GM18873 (cell line): ENCODE measurements around the gene SLC17A1.
"Not testable (repeated sequence)": the region's sequence is repeated elsewhere in the genome, so short reads cannot be mapped to it uniquely, and the experiment has no call there.

Source experiments
- ATAC-seq: cut with Tn5 transposase; IDR thresholded peaks from one replicate; pipeline ENCODE4 v1.9.1; 2021; ENCODE audit warnings: mild to moderate bottlenecking, moderate library complexity, moderate number of reproducible peaks; ENCODE audit not compliant: unreplicated experiment, low FRiP score

Gene SLC17A1

GRCh38 chr6:25768566-25768965 lies 63.3 kb downstream of the SLC17A1 start:
- ATAC-seq: no peak

DNA sequence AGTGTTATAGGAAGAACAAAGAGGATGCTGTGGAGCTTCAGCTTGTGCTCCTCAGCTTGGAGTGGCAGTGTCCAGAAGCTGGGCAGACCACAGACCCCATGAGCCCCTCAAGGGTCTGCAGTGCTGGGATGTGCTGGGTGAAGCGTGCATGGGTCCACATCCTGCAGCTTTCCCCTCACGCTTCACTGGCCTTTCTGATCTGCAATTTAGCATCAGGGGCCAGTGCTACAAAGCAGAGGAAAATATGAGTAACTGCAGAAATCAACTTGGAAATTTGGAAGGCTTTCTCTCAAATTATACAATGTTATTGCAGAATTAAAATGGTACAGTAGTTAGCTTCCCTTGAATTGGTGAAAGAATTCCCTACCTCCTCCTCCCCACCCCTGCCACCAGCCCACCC lies 67.2 kb downstream of the SLC17A1 start:
- no peak for ATAC-seq

DNA sequence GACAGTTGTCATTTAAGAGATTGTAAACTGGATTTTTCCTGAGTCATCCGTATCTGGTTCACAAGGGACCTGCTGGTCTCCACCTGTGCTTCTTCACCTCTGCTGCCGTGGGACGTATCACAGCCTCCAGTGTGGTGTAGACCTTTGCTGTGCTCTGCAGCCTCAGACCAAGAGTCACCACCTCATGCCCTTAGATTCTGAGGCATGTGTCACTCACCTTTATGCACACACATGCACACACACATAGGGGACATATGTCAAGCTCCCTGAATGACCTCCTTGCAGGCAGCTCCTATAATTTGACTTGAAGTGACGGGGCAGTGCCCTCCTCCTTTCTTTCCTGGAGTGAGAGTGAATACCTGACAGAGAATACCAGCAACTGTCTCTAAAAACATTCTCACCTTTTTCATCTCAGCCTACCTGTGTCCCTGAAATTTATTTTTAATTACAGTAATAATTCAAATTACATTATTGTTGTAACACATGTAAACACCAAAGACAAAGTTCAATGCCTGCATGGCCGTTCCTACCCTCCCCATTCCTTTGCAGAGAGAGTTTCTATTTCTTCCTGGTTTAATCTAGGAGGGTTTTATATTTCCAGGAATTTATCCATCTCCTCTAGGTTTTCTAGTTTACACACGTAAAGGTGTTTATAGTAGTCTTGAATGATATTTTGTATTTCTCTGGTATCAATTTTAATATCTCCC lies 73.8 kb downstream of the SLC17A1 start:
- ATAC-seq: no peak

DNA sequence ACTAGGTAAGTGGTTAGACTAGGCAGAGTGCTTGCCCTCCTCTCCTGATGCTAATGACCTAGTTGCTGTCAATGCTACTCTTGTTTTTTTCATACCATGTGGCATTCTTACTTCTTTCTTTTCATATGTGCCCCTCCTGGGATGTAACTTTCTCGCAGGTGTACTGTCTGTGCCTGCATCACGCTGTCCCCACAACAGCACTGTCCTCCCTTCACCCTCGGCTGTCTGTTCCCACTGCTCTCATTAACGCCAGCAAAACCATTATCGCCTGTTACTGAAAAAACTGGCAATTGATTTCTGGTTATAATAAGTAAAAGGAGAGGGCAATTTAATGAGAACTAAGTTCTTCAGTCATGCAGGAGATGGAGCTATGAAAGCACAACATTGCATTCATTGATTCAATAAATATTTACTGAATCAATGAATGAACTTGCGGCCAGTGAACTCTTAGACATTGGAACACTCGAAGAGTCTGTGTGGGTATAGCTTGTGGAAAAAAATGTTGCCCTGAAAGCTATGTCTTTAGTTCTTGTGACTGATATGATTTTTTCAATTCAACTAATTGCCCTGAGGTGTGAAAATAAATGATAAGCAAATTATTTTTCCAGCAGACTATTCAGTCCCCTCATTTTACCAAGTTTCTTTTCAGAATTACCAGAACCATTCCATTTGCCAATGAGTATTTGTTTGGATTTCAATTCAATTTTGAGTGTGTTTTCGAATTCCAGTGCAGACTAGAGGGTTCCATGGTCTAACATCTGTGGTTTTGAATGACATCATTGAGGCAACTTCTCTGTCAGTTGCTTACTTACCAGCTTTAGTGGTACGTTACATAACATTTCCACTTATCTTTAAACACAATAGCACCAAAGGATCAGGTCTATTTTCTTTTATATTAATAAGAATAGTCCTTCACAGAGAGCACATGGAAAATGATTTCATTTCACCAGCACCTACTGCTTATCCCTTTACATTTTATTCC lies 75.2 kb downstream of the SLC17A1 start:
- no peak for ATAC-seq

DNA sequence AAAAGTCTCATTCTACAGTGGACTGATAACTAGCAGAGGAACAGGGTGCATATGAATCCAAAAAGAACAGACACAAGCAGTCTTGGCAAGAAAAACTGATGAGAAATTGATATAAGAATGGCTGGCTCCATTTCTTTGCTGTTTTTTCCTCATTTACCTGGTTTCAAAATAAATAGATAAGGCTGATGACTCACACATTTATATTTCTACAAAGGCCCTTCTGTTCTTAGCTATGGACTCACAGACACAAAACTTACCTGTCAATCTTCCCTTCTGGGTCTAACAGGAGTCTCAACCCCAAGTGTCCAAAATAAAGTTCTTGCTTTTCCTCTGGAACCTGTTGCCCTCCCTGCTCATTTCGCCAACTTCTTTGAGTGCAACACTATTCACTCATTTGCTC lies 76.4 kb downstream of the SLC17A1 start:
- ATAC-seq: no peak

GRCh38 chr6:25754535-25754934 lies 77.3 kb downstream of the SLC17A1 start, which contains the start of gene SLC17A4:
Gene SLC17A4, plus strand, starts transcription at chr6:25754742. Its CDS starts 7,221 bp downstream, at chr6:25761963.
- ATAC-seq: no peak

DNA sequence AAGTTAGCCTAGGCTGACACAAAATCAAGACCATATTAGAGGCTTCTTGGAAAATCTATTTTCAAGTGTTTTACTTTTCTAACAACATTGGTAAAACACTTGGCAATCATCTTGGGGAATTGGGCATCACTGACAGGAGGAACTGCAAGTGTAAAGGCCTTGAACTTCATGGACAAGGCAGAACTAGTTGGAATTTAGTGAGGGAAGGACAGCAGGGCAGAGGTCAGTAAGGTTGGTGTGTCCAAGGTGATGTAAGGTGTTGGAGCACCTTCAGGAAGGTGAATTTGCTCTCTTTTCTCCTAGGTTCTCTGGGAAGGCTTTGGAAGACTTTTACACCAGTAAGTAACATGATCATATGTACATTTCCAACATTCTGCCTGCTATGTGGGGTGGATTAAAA lies 78.8 kb downstream of the SLC17A1 start:
- ATAC-seq: no peak

- ATAC-seq: no peak
Observed at GRCh38 chr6:25750906-25751305, 80.9 kb downstream of the SLC17A1 start.

DNA sequence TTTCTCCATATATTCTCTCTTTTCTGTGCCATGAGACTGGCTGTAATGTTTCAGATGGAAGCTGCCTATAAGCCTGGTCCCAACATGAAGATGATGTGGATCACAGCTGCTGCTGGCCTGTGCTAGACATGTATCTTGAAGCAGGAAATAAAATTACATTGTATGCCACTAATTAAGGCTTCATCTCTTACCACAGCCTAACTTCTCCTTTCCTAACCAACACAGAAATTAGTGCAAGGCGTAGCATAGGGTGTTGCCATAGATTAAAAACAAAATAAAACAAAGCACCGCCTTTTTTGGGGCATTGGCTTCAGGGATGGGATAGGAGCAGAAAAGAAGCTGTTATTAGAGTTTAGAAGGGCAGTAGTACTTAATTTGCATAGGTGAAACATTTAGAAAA lies 82.0 kb downstream of the SLC17A1 start:
- no peak for ATAC-seq

DNA sequence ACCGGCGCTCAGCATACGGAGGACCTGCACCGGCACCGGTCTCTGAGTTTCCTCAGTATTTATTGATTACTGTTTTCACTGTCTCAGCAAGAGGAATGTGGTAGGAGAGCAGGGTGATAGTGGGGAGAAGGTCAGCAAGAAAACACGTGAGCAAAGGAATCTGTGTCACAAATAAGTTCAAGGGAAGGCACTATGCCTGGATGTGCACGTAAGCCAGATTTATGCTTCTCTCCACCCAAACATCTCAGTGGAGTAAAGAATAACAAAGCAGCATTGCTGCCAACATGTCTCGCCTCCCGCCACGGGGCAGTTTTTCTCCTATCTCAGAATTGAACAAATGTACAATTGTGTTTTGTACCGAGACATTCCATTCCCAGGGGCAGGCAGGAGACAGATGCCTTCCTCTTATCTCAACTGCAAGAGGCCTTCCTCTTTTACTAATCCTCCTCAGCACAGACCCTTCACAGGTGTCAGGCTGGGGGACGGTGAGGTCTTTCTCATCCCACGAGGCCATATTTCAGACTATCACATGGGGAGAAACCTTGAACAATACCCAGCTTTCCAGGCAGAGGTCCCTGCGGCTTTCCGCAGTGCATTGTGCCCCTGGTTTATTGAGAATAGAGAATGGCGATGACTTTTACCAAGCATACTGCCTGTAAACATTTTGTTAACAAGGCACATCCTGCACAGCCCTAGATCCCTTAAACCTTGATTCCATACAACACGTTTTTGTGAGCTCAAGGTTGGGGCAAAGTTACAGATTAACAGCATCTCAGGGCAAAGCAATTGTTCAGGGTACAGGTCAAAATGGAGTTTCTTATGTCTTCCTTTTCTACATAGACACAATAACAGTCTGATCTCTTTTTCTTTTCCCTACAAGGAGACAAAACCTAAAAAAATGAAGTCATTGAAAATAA lies 83.0 kb downstream of the SLC17A1 start:
- ATAC-seq: not testable (repeated sequence)

DNA sequence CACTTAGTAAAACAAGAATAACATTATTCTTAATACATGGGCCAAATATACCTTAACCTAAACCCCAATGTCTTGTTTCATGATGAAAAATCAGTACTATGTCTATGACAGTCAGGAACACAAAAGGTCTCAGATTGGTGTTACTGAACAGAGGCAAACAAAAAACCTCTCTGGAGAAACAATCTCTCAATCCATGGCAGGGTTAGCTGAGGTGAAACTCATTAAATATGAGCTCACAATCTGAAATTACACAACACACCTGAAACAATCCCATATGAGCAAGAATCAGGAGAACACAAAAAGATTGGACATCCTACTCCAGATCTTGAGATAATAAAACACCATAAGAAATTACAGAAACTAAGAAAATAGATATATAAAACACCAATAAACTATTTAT lies 83.8 kb downstream of the SLC17A1 start:
- no peak for ATAC-seq

DNA sequence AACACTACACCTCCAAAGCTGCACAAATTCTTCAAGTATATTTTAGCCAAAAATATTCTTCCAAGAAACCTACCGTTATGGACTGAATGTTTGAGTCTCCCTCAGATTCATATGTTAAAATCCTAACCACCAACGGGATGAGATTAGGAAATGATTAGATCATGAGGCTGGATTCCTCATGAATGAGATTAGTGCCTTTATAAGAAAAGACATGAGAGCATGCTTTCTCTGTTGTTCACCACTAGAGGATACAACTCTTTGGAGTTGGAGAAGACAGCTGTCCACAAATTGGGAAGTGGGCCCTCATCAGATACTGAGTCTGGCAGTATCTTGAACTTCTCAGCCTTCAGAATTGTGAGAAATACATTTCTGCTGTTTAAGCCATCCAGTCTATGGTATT lies 84.4 kb downstream of the SLC17A1 start:
- no peak for ATAC-seq

GRCh38 chr6:25746968-25747367 lies 84.9 kb downstream of the SLC17A1 start:
- ATAC-seq: no peak

DNA sequence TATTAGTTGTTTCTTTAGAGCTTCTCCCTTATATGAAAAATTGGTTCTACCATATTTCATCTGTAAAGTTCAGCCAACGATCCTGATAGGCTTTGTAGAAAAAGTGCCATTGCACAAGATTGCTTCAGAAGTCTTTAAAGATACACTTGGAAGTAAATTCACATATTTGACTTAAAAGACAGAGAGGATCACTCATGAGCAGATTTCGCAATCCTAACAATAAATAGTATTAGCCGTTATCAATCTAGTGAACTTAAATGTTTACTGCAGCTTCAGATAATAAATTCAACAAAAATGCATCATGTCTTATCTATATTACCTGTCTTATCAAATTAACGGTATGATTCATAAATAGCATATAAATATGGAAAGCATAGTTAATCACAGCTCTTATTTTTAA lies 86.0 kb downstream of the SLC17A1 start:
- no peak for ATAC-seq

- no peak for ATAC-seq
Observed at GRCh38 chr6:25743868-25744267, 88.0 kb downstream of the SLC17A1 start.

- no peak for ATAC-seq
Observed at GRCh38 chr6:25735261-25735660, 96.6 kb downstream of the SLC17A1 start.
